Activated CD8-positive, alpha-beta memory T cell treated with anti-CD3 and anti-CD28 coated beads, Interleukin-2, amount 50 U/mL, for 24 hours (primary cell): ENCODE measurements around the gene APOBEC3C.
A peak's percentile ranks its signal among the peaks of the same experiment; 100 is the strongest.
"Not testable (repeated sequence)": the region's sequence is repeated elsewhere in the genome, so short reads cannot be mapped to it uniquely, and the experiment has no call there.

Experiments
- DNase-seq: peaks from one replicate; pipeline ENCODE4 v3.0.0-alpha.2; 2020; ENCODE audit errors: extremely low read depth

The APOBEC3C gene

GRCh38 chr22:39013942-39014722 is at the start of gene APOBEC3C:
APOBEC3C (plus strand) TSS chr22:39014257; CDS start chr22:39014363, 106 bp downstream.
- peak; percentile 44 for DNase-seq

GRCh38 chr22:38964306-38964705 is 49.8 kb upstream of the APOBEC3C start:
- no peak for DNase-seq

- DNase-seq: no peak
Observed at GRCh38 chr22:38964989-38965388, 49.1 kb upstream of the APOBEC3C start.

GRCh38 chr22:38965614-38966379 is 48.3 kb upstream of the APOBEC3C start:
- no peak for DNase-seq

- DNase-seq: no peak
Observed at GRCh38 chr22:38966380-38966702, 47.7 kb upstream of the APOBEC3C start.

GRCh38 chr22:38966942-38967341 is 47.1 kb upstream of the APOBEC3C start:
- no peak for DNase-seq

GRCh38 chr22:38967451-38968450 is 46.3 kb upstream of the APOBEC3C start:
- DNase-seq: no peak

- no peak for DNase-seq
Observed at GRCh38 chr22:38968801-38969200, 45.3 kb upstream of the APOBEC3C start.

GRCh38 chr22:38970551-38970950 is 43.5 kb upstream of the APOBEC3C start:
- DNase-seq: no peak

GRCh38 chr22:38971202-38971601 is 42.9 kb upstream of the APOBEC3C start:
- DNase-seq: no peak

- DNase-seq: no peak
Observed at GRCh38 chr22:38971791-38972190, 42.3 kb upstream of the APOBEC3C start.

- no peak for DNase-seq
Observed at GRCh38 chr22:38972558-38972957, 41.5 kb upstream of the APOBEC3C start.

- peak; percentile 21 for DNase-seq
Observed at GRCh38 chr22:38973289-38974169, 40.5 kb upstream of the APOBEC3C start.

- no peak for DNase-seq
Observed at GRCh38 chr22:38974170-38974825, 39.8 kb upstream of the APOBEC3C start.

GRCh38 chr22:38974826-38975175 is 39.3 kb upstream of the APOBEC3C start:
- no peak for DNase-seq

GRCh38 chr22:38977289-38977688 is 36.8 kb upstream of the APOBEC3C start:
- DNase-seq: not testable (repeated sequence)

GRCh38 chr22:38980587-38980986 is 33.5 kb upstream of the APOBEC3C start:
- not testable (repeated sequence) for DNase-seq

- no peak for DNase-seq
Observed at GRCh38 chr22:38981005-38981991, 32.8 kb upstream of the APOBEC3C start.
